GM23248 (cell line): Measurements from ENCODE around the gene SUB1. TPM values are rescaled to one million over a fixed set of nuclear protein-coding genes. Genes with fewer than 3 reads are reported as not detected.

ENCODE experiments used
- DNase-seq: peaks from one replicate; pipeline ENCODE4 v3.0.0-alpha.2; 2015
- H2AFZ ChIP-seq: fragments of 200-600 bp; sonication (generic); 2 replicates; pipeline ENCODE4 v1.6.1; 2016; ENCODE audit warnings: antibody characterized with exemption
- H3F3A ChIP-seq: fragments of 200-600 bp; sonication (generic); 2 replicates; pipeline ENCODE4 v1.6.1; 2016; ENCODE audit warnings: mild to moderate bottlenecking, antibody characterized with exemption, mixed run types; ENCODE audit not compliant: insufficient read depth
- H3K27ac ChIP-seq: fragments of 200-600 bp; sonication (generic); 2 replicates; pipeline ENCODE4 v1.5.1; 2016; ENCODE audit warnings: mild to moderate bottlenecking
- H3K27me3 ChIP-seq: fragments of 200-600 bp; sonication (generic); replicated peaks from 2 replicates; pipeline ENCODE4 v1.6.1; 2016; ENCODE audit warnings: mild to moderate bottlenecking; ENCODE audit not compliant: insufficient read depth
- H3K36me3 ChIP-seq: fragments of 200-600 bp; sonication (generic); 2 replicates; pipeline ENCODE4 v1.6.1; 2016; ENCODE audit warnings: low read depth, mild to moderate bottlenecking
- H3K4me1 ChIP-seq: fragments of 200-600 bp; sonication (generic); 2 replicates; pipeline ENCODE4 v1.6.1; 2016; ENCODE audit warnings: mild to moderate bottlenecking; ENCODE audit not compliant: insufficient read depth
- H3K4me2 ChIP-seq: fragments of 200-600 bp; sonication (generic); one replicate; pipeline ENCODE4 v1.6.1; 2016; ENCODE audit warnings: mild to moderate bottlenecking; ENCODE audit not compliant: unreplicated experiment
- H3K4me3 ChIP-seq: fragments of 200-600 bp; sonication (generic); 2 replicates; pipeline ENCODE4 v1.5.1; 2016; ENCODE audit warnings: mild to moderate bottlenecking
- H3K79me2 ChIP-seq: fragments of 200-600 bp; sonication (generic); 2 replicates; pipeline ENCODE4 v1.6.1; 2016; ENCODE audit warnings: mild to moderate bottlenecking; ENCODE audit not compliant: insufficient read depth
- H3K9ac ChIP-seq: fragments of 200-600 bp; sonication (generic); 2 replicates; pipeline ENCODE4 v1.6.1; 2016; ENCODE audit warnings: mild to moderate bottlenecking
- H3K9me2 ChIP-seq: fragments of 200-600 bp; sonication (generic); 2 replicates; pipeline ENCODE4 v1.6.1; 2016; ENCODE audit warnings: mixed run types, mild to moderate bottlenecking, moderate library complexity; ENCODE audit not compliant: insufficient read depth
- H3K9me3 ChIP-seq: fragments of 200-600 bp; sonication (generic); one replicate; pipeline ENCODE4 v1.6.1; 2017; ENCODE audit warnings: low read depth
- H4K20me1 ChIP-seq: fragments of 200-600 bp; sonication (generic); 2 replicates; pipeline ENCODE4 v1.6.0; 2016; ENCODE audit not compliant: insufficient read depth
- EZH2 ChIP-seq: fragments of 200-600 bp; sonication (generic); IDR thresholded peaks from 2 replicates; pipeline ENCODE4 v1.6.1; 2018; ENCODE audit warnings: antibody characterized with exemption, mild to moderate bottlenecking; ENCODE audit not compliant: insufficient read depth, poor library complexity, severe bottlenecking
- EZH2phosphoT487 ChIP-seq: fragments of 200-600 bp; sonication (generic); IDR thresholded peaks from 2 replicates; pipeline ENCODE4 v1.6.1; 2018; ENCODE audit warnings: antibody characterized with exemption, moderate library complexity, mild to moderate bottlenecking, low read depth; ENCODE audit not compliant: insufficient read depth
- WGBS, 2 experiments: methylation state at CpG; one replicate each; pipeline ENCODE4 v1.1.6; 2015 to 2017; ENCODE audit warnings: low lambda C conversion rate in 2 of 2, low coverage in 1 of 2; ENCODE audit errors: missing lambda C conversion rate in 2 of 2; 5-methylcytosine and 5-hydroxymethylcytosine counted together
- in situ Hi-C: fragments of 300-500 bp; cut with MboI; formaldehyde crosslinking; loops from 2 replicates; pipeline ENCODE4 v1.15.0; 2020
- polyA plus RNA-seq: library from polyadenylated mRNA; unstranded; fragments of >200 nt; fragmentation: Nextera tagmentation; extraction: Ambion mirVana; gene quantifications from 2 replicates; pipeline ENCODE4 v1.2.1, GENCODE V29; 2016
- total RNA-seq: library from RNA; depleted of rRNA; stranded (reverse); fragments of >200 nt; shearing (Covaris generic); gene quantifications from 2 replicates; pipeline ENCODE4 v1.2.3, GENCODE V29; 2014

SUB1 gene
- total and polyA plus RNA-seq, 2 experiments from 2014 or later, result 350 to 489 TPM

GRCh38 chr5:32612134-32612888 lies 27.0 kb downstream of the SUB1 start:
- WGBS, 2 experiments, result 71 to 74% methylated on average over 10 of the region's 10 CpGs
- Histone ChIP-seq H4K20me1 (no peaks in the 10 kb centered on the region), H3K4me1 (peaks cover 13% of the 10 kb centered on the region), H3F3A (peaks cover 12% of the 10 kb centered on the region), H3K9me3 (no peaks in the 10 kb centered on the region), H3K4me2 (peak overlapping the region; percentile 49), H3K9ac (no peak overlapping the region), H3K4me3 (no peak overlapping the region), H3K79me2 (no peaks in the 10 kb centered on the region), H3K27ac (no peak overlapping the region), H3K9me2 (no peaks in the 10 kb centered on the region), H3K36me3 (0 out of 2 replicates have a peak, but pooled peaks cover 10% of the 10 kb centered on the region), H3K27me3 (no peaks in the 10 kb centered on the region), H2AFZ (0 out of 2 replicates have a peak overlapping the region, but pooled peaks have one; percentile 46)
- DNase-seq, result peak; percentile 21
- no peak for TF ChIP-seq EZH2
- in situ Hi-C loops, result loop anchor here (25.0 kb wide), 1 partner anchor 375 kb away; no protein-coding TSS in a partner anchor

GRCh38 chr5:32613050-32613672 lies 27.8 kb downstream of the SUB1 start:
- no peak overlapping the region for H3K9ac ChIP-seq
- no peaks in the 10 kb centered on the region for H3K27me3 ChIP-seq
- H2AFZ ChIP-seq, result peak overlapping the region; percentile 46; the same call in 1 of the 2 replicates
- H3K9me2 ChIP-seq, result no peaks in the 10 kb centered on the region
- H3K27ac ChIP-seq, result no peak overlapping the region
- H3K4me3 ChIP-seq, result no peak overlapping the region
- in situ Hi-C loops, result loop anchor here (25.0 kb wide), 1 partner anchor 376 kb away; no protein-coding TSS in a partner anchor
- H3K79me2 ChIP-seq, result no peaks in the 10 kb centered on the region
- peaks cover 13% of the 10 kb centered on the region for H3K4me1 ChIP-seq
- WGBS, 2 experiments, result 3 to 5% methylated on average over 10 of the region's 10 CpGs
- no peak for TF ChIP-seq EZH2
- TF ChIP-seq EZH2phosphoT487, result no peak
- H3K4me2 ChIP-seq, result peak overlapping the region; percentile 49
- 0 out of 2 replicates have a peak, but pooled peaks cover 10% of the 10 kb centered on the region for H3K36me3 ChIP-seq
- peak; percentile 82 for DNase-seq
- peaks cover 12% of the 10 kb centered on the region for H3F3A ChIP-seq
- H3K9me3 ChIP-seq, result no peaks in the 10 kb centered on the region
- no peaks in the 10 kb centered on the region for H4K20me1 ChIP-seq

GRCh38 chr5:32615236-32615635 lies 29.9 kb downstream of the SUB1 start:
- Histone ChIP-seq H3K4me3 (no peak overlapping the region), H3K9me2 (no peaks in the 10 kb centered on the region), H3F3A (peaks cover 12% of the 10 kb centered on the region), H3K9me3 (no peaks in the 10 kb centered on the region), H2AFZ (no peak overlapping the region), H3K4me2 (no peak overlapping the region), H3K4me1 (peaks cover 13% of the 10 kb centered on the region), H3K36me3 (no peaks in the 10 kb centered on the region), H4K20me1 (no peaks in the 10 kb centered on the region), H3K27me3 (no peaks in the 10 kb centered on the region), H3K9ac (no peak overlapping the region), H3K79me2 (no peaks in the 10 kb centered on the region), H3K27ac (no peak overlapping the region)
- TF ChIP-seq EZH2phosphoT487 (no peak), EZH2 (no peak)
- no peak for DNase-seq
- 87 to 89% methylated on average over 3 of the region's 3 CpGs for WGBS, 2 experiments
- in situ Hi-C loops, result loop anchor here (25.0 kb wide), 1 partner anchor 378 kb away; no protein-coding TSS in a partner anchor

- Histone ChIP-seq H3K4me1 (no peaks in the 10 kb centered on the region), H3K79me2 (no peaks in the 10 kb centered on the region), H3K9me2 (no peaks in the 10 kb centered on the region), H4K20me1 (no peaks in the 10 kb centered on the region), H3K27me3 (no peaks in the 10 kb centered on the region), H3K36me3 (no peaks in the 10 kb centered on the region), H3K4me3 (no peak overlapping the region), H3K9me3 (no peaks in the 10 kb centered on the region), H3F3A (no peaks in the 10 kb centered on the region), H3K9ac (no peak overlapping the region), H2AFZ (no peak overlapping the region), H3K4me2 (no peak overlapping the region), H3K27ac (no peak overlapping the region)
- in situ Hi-C loops, result loop anchor here (25.0 kb wide), 1 partner anchor 382 kb away; no protein-coding TSS in a partner anchor
- DNase-seq, result no peak
- WGBS, 2 experiments, result 71 to 82% methylated on average over 2 of the region's 2 CpGs
- TF ChIP-seq EZH2 (no peak), EZH2phosphoT487 (no peak)
These were observed 33.6 kb downstream of the SUB1 start for GRCh38 chr5:32618962-32619361.
